GM23338 (cell line): ENCODE data around the gene ZNF761.

Source experiments
- CREB1 ChIP-seq: fragments of 250-450 bp; sonication (Bioruptor Pico); IDR thresholded peaks from 2 replicates; pipeline ENCODE4 v1.5.0; 2020; ENCODE audit warnings: low read depth, mild to moderate bottlenecking, moderate library complexity
- CTCF ChIP-seq, 2 experiments: fragments of 200-600 bp in 1 of 2; sonication (generic) in 1 of 2; conservative IDR thresholded peaks; 2 replicates each; pipeline versions ENCODE4 v1.5.1 to v1.6.1; 2016 to 2017; ENCODE audit warnings: antibody characterized with exemption in 2 of 2, low read depth in 2 of 2, mild to moderate bottlenecking in 2 of 2, moderate library complexity in 1 of 2
- EZH2 ChIP-seq: fragments of 200-600 bp; sonication (generic); IDR thresholded peaks from one replicate; pipeline ENCODE4 v1.8.0; 2017; ENCODE audit warnings: antibody characterized with exemption, mild to moderate bottlenecking, low read depth; ENCODE audit not compliant: unreplicated experiment
- EZH2phosphoT487 ChIP-seq: fragments of 200-600 bp; sonication (generic); IDR thresholded peaks from one replicate; pipeline ENCODE4 v1.8.1; 2018; ENCODE audit warnings: antibody characterized with exemption; ENCODE audit not compliant: unreplicated experiment
- JUNB ChIP-seq: IDR thresholded peaks from one replicate; pipeline ENCODE4 v1.6.1; 2016; ENCODE audit warnings: antibody characterized with exemption; ENCODE audit not compliant: unreplicated experiment
- NANOG ChIP-seq: IDR thresholded peaks from 2 replicates; pipeline ENCODE4 v1.6.1; 2016; ENCODE audit warnings: antibody characterized with exemption, borderline replicate concordance
- POLR2AphosphoS5 ChIP-seq: IDR thresholded peaks from 2 replicates; pipeline ENCODE4 v1.6.1; 2016; ENCODE audit warnings: antibody characterized with exemption, low read depth
- STAT1 ChIP-seq: IDR thresholded peaks from one replicate; pipeline ENCODE4 v1.6.1; 2016; ENCODE audit warnings: antibody characterized with exemption; ENCODE audit not compliant: unreplicated experiment
- ZNF114 ChIP-seq: fragments of 250-450 bp; sonication (Bioruptor Pico); IDR thresholded peaks from 2 replicates; pipeline ENCODE4 v1.5.0; 2020; ENCODE audit warnings: mild to moderate bottlenecking, moderate library complexity
- TF ChIP-seq, protein P1 (sequence below): IDR thresholded peaks from one replicate; pipeline ENCODE4 v1.6.1; 2018; ENCODE audit warnings: antibody characterized with exemption; ENCODE audit not compliant: unreplicated experiment

- TF ChIP-seq, protein P1, sequence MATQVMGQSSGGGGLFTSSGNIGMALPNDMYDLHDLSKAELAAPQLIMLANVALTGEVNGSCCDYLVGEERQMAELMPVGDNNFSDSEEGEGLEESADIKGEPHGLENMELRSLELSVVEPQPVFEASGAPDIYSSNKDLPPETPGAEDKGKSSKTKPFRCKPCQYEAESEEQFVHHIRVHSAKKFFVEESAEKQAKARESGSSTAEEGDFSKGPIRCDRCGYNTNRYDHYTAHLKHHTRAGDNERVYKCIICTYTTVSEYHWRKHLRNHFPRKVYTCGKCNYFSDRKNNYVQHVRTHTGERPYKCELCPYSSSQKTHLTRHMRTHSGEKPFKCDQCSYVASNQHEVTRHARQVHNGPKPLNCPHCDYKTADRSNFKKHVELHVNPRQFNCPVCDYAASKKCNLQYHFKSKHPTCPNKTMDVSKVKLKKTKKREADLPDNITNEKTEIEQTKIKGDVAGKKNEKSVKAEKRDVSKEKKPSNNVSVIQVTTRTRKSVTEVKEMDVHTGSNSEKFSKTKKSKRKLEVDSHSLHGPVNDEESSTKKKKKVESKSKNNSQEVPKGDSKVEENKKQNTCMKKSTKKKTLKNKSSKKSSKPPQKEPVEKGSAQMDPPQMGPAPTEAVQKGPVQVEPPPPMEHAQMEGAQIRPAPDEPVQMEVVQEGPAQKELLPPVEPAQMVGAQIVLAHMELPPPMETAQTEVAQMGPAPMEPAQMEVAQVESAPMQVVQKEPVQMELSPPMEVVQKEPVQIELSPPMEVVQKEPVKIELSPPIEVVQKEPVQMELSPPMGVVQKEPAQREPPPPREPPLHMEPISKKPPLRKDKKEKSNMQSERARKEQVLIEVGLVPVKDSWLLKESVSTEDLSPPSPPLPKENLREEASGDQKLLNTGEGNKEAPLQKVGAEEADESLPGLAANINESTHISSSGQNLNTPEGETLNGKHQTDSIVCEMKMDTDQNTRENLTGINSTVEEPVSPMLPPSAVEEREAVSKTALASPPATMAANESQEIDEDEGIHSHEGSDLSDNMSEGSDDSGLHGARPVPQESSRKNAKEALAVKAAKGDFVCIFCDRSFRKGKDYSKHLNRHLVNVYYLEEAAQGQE, result no peak
- no peak for TF ChIP-seq CTCF (conservative IDR thresholded peaks at IDR 0.05; ENCODE audit: low read depth in 2 of 2)
- no peak for TF ChIP-seq JUNB
- TF ChIP-seq POLR2AphosphoS5, result peak; percentile 76
- TF ChIP-seq CREB1 (CRISPR knock-in tag), result no peak
- TF ChIP-seq EZH2phosphoT487, result no peak
- no peak for TF ChIP-seq NANOG
- no peak for TF ChIP-seq STAT1
- TF ChIP-seq ZNF114 (CRISPR knock-in tag), result no peak
- no peak for TF ChIP-seq EZH2
Measured at GRCh38 chr19:53467485-53468262, 35.9 kb downstream of the ZNF761 start, which contains the start of gene ZNF813.
